HCT116 (cell line): ENCODE measurements around the gene EFL1. TPM values are rescaled to one million over a fixed set of nuclear protein-coding genes. Genes with fewer than 3 reads are reported as not detected.

Experiments
- ATAC-seq: fragments of 200-7000 bp; cut with Tn5 transposase; 2 replicates; pipeline ENCODE4 v1.9.1; 2020; ENCODE audit warnings: mild to moderate bottlenecking, moderate library complexity
- BruUV-seq: library from RNA; stranded (reverse); fragments of 400-500 nt; replicated peaks from 2 replicates; lab custom pipeline; 2021; lab: Mats Ljungman, UMichigan
- CTCF ChIA-PET: fragments of 300-600 bp; sonication (Branson Sonifier 250); formaldehyde crosslinking; loops from one replicate; lab custom pipeline; 2021; ENCODE audit warnings: antibody characterized with exemption; lab: Charles Lee
- POLR2A ChIA-PET: fragments of 300-600, 350-600 bp; sonication (Branson Sonifier 250); formaldehyde crosslinking; loops from one replicate; lab custom pipeline; 2021; ENCODE audit warnings: antibody characterized with exemption; lab: Charles Lee
- RAD21 ChIA-PET, 2 experiments: fragments of 300-600 bp; sonication (Branson Sonifier 250); formaldehyde crosslinking; loops; one replicate each; lab custom pipeline; 2023; ENCODE audit warnings: low total read pairs in 2 of 2; ENCODE audit not compliant: uncharacterized antibody in 2 of 2, unreplicated experiment in 2 of 2, low non-redundant PET in 1 of 2; lab: Charles Lee
- DNase-seq: peaks from one replicate; pipeline ENCODE4 v3.0.0-alpha.2; 2010; ENCODE audit warnings: low read depth, low spot score
- H2AFZ ChIP-seq: fragments of 200-600 bp; shearing (Covaris generic), sonication (generic); 2 replicates; pipeline ENCODE4 v1.6.1; 2017; ENCODE audit warnings: low read depth, mixed run types, mixed read lengths, antibody characterized with exemption, low read length; ENCODE audit not compliant: poor library complexity, severe bottlenecking
- H3K27ac ChIP-seq: 2 replicates; pipeline ENCODE4 v1.5.1; 2012; ENCODE audit warnings: low read depth, low read length
- H3K27me3 ChIP-seq: fragments of 200-600 bp; sonication (generic); 2 replicates; pipeline ENCODE4 v1.6.1; 2016; ENCODE audit warnings: mixed run types, low read length, mixed read lengths; ENCODE audit not compliant: insufficient read depth
- H3K36me3 ChIP-seq, 2 experiments: fragments of 200-500 bp in 1 of 2; fragments of 200-600 bp in 1 of 2; sonication (Bioruptor generic) in 1 of 2; sonication (generic) in 1 of 2; 2 replicates each; pipeline versions ENCODE4 v1.5.1 to v1.6.1; 2014 to 2016; ENCODE audit warnings: low read length in 2 of 2, inconsistent platforms in 1 of 2, mixed read lengths in 1 of 2, mixed run types in 1 of 2; ENCODE audit not compliant: insufficient read depth in 2 of 2, control insufficient read depth in 1 of 2
- H3K4me1 ChIP-seq, 2 experiments: fragments of 200-600 bp in 1 of 2; sonication (generic) in 1 of 2; 2 replicates each; pipeline versions ENCODE4 v1.5.1 to v1.6.1; 2012 to 2017; ENCODE audit warnings: low read length in 2 of 2, inconsistent platforms in 1 of 2, mild to moderate bottlenecking in 1 of 2, mixed read lengths in 1 of 2, mixed run types in 1 of 2, moderate library complexity in 1 of 2; ENCODE audit not compliant: insufficient read depth in 2 of 2, control insufficient read depth in 1 of 2
- H3K4me2 ChIP-seq: fragments of 200-600 bp; sonication (generic); 2 replicates; pipeline ENCODE4 v1.6.1; 2017; ENCODE audit warnings: mixed run types, low read length, mixed read lengths
- H3K4me3 ChIP-seq, 2 experiments: fragments of 200-600 bp in 1 of 2; sonication (generic) in 1 of 2; replicated peaks in 1 of 2; 2 replicates each; pipeline ENCODE4 v1.5.1; 2011 to 2016; ENCODE audit warnings: low read length in 2 of 2, control low read depth in 1 of 2, low read depth in 1 of 2, mild to moderate bottlenecking in 1 of 2, mixed read lengths in 1 of 2, mixed run types in 1 of 2
- H3K79me2 ChIP-seq: fragments of 200-600 bp; sonication (generic); 2 replicates; pipeline ENCODE4 v1.6.1; 2017; ENCODE audit warnings: mild to moderate bottlenecking, mixed run types, low read length, moderate library complexity, mixed read lengths; ENCODE audit not compliant: insufficient read depth
- H3K9ac ChIP-seq: fragments of 200-600 bp; sonication (generic); 2 replicates; pipeline ENCODE4 v1.6.1; 2016; ENCODE audit warnings: low read length, mixed read lengths
- H3K9me2 ChIP-seq: fragments of 200-600 bp; sonication (generic), shearing (Covaris generic); 2 replicates; pipeline ENCODE4 v1.6.1; 2017; ENCODE audit warnings: mixed run types, mild to moderate bottlenecking, moderate library complexity; ENCODE audit not compliant: insufficient read depth
- H3K9me3 ChIP-seq, 2 experiments: fragments of 200-500 bp in 1 of 2; fragments of 200-600 bp in 1 of 2; sonication (Bioruptor generic) in 1 of 2; sonication (generic) in 1 of 2; 2 replicates each; pipeline ENCODE4 v1.6.1; 2014 to 2017; ENCODE audit warnings: low read length in 2 of 2, mixed read lengths in 2 of 2, inconsistent platforms in 1 of 2, low read depth in 1 of 2, mild to moderate bottlenecking in 1 of 2, mixed run types in 1 of 2, moderate library complexity in 1 of 2; ENCODE audit not compliant: control insufficient read depth in 1 of 2, insufficient read depth in 1 of 2
- H4K20me1 ChIP-seq: fragments of 200-600 bp; sonication (generic), shearing (Covaris generic); 2 replicates; pipeline ENCODE4 v1.6.1; 2017; ENCODE audit warnings: mixed run types, mild to moderate bottlenecking, moderate library complexity; ENCODE audit not compliant: insufficient read depth
- ATF3 ChIP-seq: IDR thresholded peaks from 2 replicates; pipeline ENCODE4 v1.6.1; 2012
- ELF1 ChIP-seq: IDR thresholded peaks from 2 replicates; pipeline ENCODE4 v1.6.1; 2012; ENCODE audit warnings: low read depth, borderline replicate concordance
- POLR2AphosphoS5 ChIP-seq: IDR thresholded peaks from 2 replicates; pipeline ENCODE4 v1.6.1; 2011; ENCODE audit warnings: mild to moderate bottlenecking, low read depth, low read length, moderate library complexity
- REST ChIP-seq: IDR thresholded peaks from 2 replicates; pipeline ENCODE4 v1.6.1; 2012; ENCODE audit warnings: low read depth
- SP1 ChIP-seq: IDR thresholded peaks from 2 replicates; pipeline ENCODE4 v1.6.1; 2012; ENCODE audit warnings: low read depth
- TCF7L2 ChIP-seq: IDR thresholded peaks from 2 replicates; pipeline ENCODE4 v1.7.0; 2011; ENCODE audit warnings: borderline replicate concordance, inconsistent platforms; ENCODE audit not compliant: insufficient read depth, insufficient read length; ENCODE audit errors: extremely low read depth
- YY1 ChIP-seq: IDR thresholded peaks from 2 replicates; pipeline ENCODE4 v1.6.1; 2011; ENCODE audit warnings: low read length, low read depth, moderate library complexity, mild to moderate bottlenecking; ENCODE audit not compliant: insufficient replicate concordance; ENCODE audit errors: extremely low read depth
- ZFX ChIP-seq: fragments of 450-650 bp; IDR thresholded peaks from 2 replicates; pipeline ENCODE4 v1.6.1; 2017
- ZNF274 ChIP-seq: fragments of 200-500 bp; sonication (Bioruptor generic); IDR thresholded peaks from 2 replicates; pipeline ENCODE4 v1.6.1; 2014; ENCODE audit warnings: mild to moderate bottlenecking, low read depth, low read length, inconsistent platforms
- intact Hi-C: fragments of 100-400 bp; cut with micrococcal nuclease; formaldehyde crosslinking; loops from 2 replicates; pipeline ENCODE4 v1.10.0; 2022
- total RNA-seq: library from RNA; stranded (reverse); gene quantifications from one replicate; pipeline ENCODE4 v1.2.1, GENCODE V29; 2021; ENCODE audit not compliant: unreplicated experiment

Gene EFL1
- total RNA-seq, 1 experiment from 2014 or later: 12.7 TPM

- no peaks in the 10 kb centered on the region; a peak in 1 of 4 replicates for H3K36me3 ChIP-seq
- H3K4me2 ChIP-seq: no peak overlapping the region
- ChIA-PET POLR2A (no interaction called here), CTCF (no interaction called here), RAD21 (no interaction called here)
- H3K27me3 ChIP-seq: no peaks in the 10 kb centered on the region
- no peaks in the 10 kb centered on the region for H3K9me3 ChIP-seq
- no peak overlapping the region for H2AFZ ChIP-seq
- peaks cover 0 to 14% of the 10 kb centered on the region in 2 experiments; a peak in 2 of 4 replicates for H3K4me1 ChIP-seq
- BruUV-seq: no TSS peak
- no peak overlapping the region for H3K9ac ChIP-seq
- no peak overlapping the region for H3K4me3 ChIP-seq
- H3K79me2 ChIP-seq: no peaks in the 10 kb centered on the region
- no peak overlapping the region for H3K27ac ChIP-seq
- ATAC-seq (no peak), DNase-seq (no peak)
- intact Hi-C loops: no loop called here
- H3K9me2 ChIP-seq: no peaks in the 10 kb centered on the region
- H4K20me1 ChIP-seq: no peaks in the 10 kb centered on the region
- TF ChIP-seq SP1 (no peak), TCF7L2 (no peak), ELF1 (no peak)
- TF ChIP-seq, all 23 proteins: peak for 0
Observed at GRCh38 chr15:82130248-82130647, 132.3 kb downstream of the EFL1 start.

GRCh38 chr15:82129761-82130160, 132.8 kb downstream of the EFL1 start:
- H3K9me3 ChIP-seq: no peaks in the 10 kb centered on the region
- RAD21 ChIA-PET: no interaction called here
- TF ChIP-seq REST: no peak
- no peak for TF ChIP-seq YY1
- TF ChIP-seq ZFX: no peak
- no peak for TF ChIP-seq ATF3
- TF ChIP-seq POLR2AphosphoS5: no peak
- TF ChIP-seq ZNF274: no peak
- no peaks in the 10 kb centered on the region for H3K27me3 ChIP-seq
- no peaks in the 10 kb centered on the region for H3K79me2 ChIP-seq
- DNase-seq (no peak), ATAC-seq (no peak)
- no peak overlapping the region for H2AFZ ChIP-seq
- no peak overlapping the region for H3K9ac ChIP-seq
- CTCF ChIA-PET: interaction anchor here (1.1 kb wide), 1 partner anchor 21 kb away, joined by 3 read pairs; no protein-coding TSS in a partner anchor
- no peak overlapping the region for H3K4me3 ChIP-seq
- no peaks in the 10 kb centered on the region for H4K20me1 ChIP-seq
- no peaks in the 10 kb centered on the region for H3K9me2 ChIP-seq
- H3K4me2 ChIP-seq: no peak overlapping the region
- POLR2A ChIA-PET: no interaction called here
- BruUV-seq: no TSS peak
- H3K36me3 ChIP-seq: no peaks in the 10 kb centered on the region; a peak in 1 of 4 replicates
- no peak overlapping the region for H3K27ac ChIP-seq
- peaks cover 0 to 14% of the 10 kb centered on the region in 2 experiments; a peak in 2 of 4 replicates for H3K4me1 ChIP-seq
- intact Hi-C loops: no loop called here
